HG03342 (cell line): ENCODE results near the gene SLC25A11.

Experiments used
- ATAC-seq: cut with Tn5 transposase; IDR thresholded peaks from one replicate; pipeline ENCODE4 v1.9.1; 2021; ENCODE audit warnings: mild to moderate bottlenecking, moderate library complexity; ENCODE audit not compliant: unreplicated experiment

Gene SLC25A11

GRCh38 chr17:4896332-4897197, 43.3 kb downstream of the SLC25A11 start:
- ATAC-seq = no peak

GRCh38 chr17:4895657-4896331, 44.1 kb downstream of the SLC25A11 start:
- no peak for ATAC-seq

GRCh38 chr17:4895121-4895520, 44.7 kb downstream of the SLC25A11 start:
- ATAC-seq = no peak

DNA sequence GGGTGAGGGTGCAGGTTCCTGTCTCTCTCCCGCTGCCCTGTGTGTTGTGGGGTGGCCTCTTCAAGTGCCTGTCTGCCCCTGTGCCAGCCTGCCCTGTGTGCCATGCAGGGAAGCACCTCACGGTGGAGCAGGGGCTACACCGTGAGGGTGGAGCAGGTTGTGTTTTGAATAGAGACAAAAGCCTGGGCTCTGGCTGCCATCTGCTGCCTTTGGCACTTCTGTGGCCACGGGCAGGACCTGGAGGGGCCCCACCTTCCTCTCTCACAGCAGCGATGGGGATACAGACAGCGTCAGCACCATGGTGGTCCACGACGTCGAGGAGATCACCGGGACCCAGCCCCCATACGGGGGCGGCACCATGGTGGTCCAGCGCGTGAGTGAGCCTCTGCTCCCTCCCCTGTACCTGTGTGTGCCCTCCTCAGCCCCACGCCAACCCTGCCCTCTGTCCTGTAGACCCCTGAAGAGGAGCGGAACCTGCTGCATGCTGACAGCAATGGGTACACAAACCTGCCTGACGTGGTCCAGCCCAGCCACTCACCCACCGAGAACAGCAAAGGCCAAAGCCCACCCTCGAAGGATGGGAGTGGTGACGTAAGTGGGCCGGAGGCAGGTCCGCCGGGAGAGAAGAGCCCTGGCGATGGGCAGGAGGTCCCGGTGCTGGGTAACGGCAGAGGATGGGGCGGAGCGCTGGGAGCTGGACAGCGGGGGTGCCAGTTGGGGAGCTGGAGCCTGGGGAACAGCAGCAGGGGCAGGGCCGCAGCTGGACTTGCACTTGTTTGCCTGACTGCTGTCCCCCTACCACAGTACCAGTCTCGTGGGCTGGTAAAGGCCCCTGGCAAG, 45.9 kb downstream of the SLC25A11 start:
- ATAC-seq = no peak

DNA sequence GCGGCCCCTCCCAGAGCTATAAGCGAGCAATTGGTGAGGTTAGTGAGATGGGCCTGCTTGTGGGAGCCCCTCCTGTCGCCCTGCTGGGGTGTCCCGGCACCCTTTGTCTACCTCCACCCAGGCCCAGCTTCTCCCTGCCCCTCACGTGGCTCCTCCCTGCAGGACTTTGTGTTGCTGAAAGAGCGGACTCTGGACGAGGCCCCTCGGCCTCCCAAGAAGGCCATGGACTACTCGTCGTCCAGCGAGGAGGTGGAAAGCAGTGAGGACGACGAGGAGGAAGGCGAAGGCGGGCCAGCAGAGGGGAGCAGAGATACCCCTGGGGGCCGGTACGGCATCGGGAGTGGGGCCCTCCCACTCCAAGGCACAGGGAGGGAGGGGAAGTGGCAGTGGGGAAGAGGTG, 46.6 kb downstream of the SLC25A11 start:
- no peak for ATAC-seq

- ATAC-seq = no peak
Observed at GRCh38 chr17:4892499-4893221, 47.2 kb downstream of the SLC25A11 start.

DNA sequence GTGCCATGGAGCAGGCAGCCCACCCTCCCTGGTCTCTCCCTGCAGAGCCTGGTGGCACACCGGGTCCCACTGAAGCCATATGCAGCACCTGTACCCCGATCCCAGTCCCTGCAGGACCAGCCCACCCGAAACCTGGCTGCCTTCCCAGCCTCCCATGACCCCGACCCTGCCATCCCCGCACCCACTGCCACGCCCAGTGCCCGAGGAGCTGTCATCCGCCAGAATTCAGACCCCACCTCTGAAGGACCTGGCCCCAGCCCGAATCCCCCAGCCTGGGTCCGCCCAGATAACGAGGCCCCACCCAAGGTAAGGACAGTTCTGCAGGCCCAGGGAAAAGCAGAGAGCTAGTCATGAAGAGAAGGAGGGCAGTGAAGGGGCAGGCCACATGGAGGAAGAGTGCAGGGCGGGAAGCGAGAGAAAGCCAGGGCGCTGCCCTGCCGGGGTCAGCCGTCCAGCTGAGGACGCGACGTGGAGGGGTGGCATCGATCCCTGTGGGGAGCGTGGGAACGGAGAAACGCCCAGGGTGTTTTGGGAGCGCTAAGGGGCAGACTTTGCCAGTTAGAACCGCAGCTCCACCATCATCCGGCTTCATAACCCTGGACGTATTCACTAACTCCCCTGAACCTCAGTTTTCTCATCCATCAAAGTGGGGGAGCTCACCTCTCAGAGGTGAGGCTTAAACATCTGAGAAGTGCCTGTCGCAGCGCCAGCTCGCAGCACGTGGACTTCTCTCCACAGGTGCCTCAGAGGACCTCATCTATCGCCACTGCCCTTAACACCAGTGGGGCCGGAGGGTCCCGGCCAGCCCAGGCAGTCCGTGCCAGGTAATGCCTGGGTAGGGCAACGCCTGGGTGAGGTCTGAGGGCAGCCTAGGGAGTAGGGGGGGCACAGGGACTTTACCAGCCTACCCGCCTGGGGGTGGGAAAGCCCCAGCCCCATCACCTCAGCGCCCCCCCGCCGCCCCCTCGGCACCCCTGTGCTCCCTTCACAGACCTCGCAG, 48.1 kb downstream of the SLC25A11 start:
- ATAC-seq = no peak

GRCh38 chr17:4887581-4887980, 52.3 kb downstream of the SLC25A11 start:
- ATAC-seq = no peak
